Parathyroid adenoma (tissue), 2 donors: ENCODE measurements around the gene TMBIM6.

ENCODE experiments used
- H2AFZ ChIP-seq: fragments of 300-600 bp; sonication (generic); one replicate; pipeline ENCODE4 v1.7.0; 2017; ENCODE audit warnings: antibody characterized with exemption, mild to moderate bottlenecking
- H3K27ac ChIP-seq: fragments of 300-600 bp; sonication (generic); one replicate; pipeline ENCODE4 v1.7.0; 2017
- H3K27me3 ChIP-seq: fragments of 300-600 bp; sonication (generic); one replicate; pipeline ENCODE4 v1.7.0; 2017; ENCODE audit warnings: low read length; ENCODE audit not compliant: control insufficient read depth, insufficient read depth
- H3K36me3 ChIP-seq: fragments of 300-600 bp; sonication (generic); one replicate; pipeline ENCODE4 v1.7.0; 2017; ENCODE audit warnings: low read length; ENCODE audit not compliant: control insufficient read depth, insufficient read depth
- H3K4me1 ChIP-seq: fragments of 300-600 bp; sonication (generic); one replicate; pipeline ENCODE4 v1.7.0; 2017; ENCODE audit warnings: control low read depth
- H3K4me2 ChIP-seq: fragments of 300-600 bp; sonication (generic); one replicate; pipeline ENCODE4 v1.7.0; 2017; ENCODE audit warnings: low read length
- H3K4me3 ChIP-seq: fragments of 300-600 bp; sonication (generic); one replicate; pipeline ENCODE4 v1.7.0; 2017; ENCODE audit warnings: low read depth, low read length
- H3K79me2 ChIP-seq: fragments of 300-600 bp; sonication (generic); one replicate; pipeline ENCODE4 v1.7.0; 2017; ENCODE audit warnings: control low read depth
- H3K9ac ChIP-seq: fragments of 300-600 bp; sonication (generic); one replicate; pipeline ENCODE4 v1.7.0; 2017; ENCODE audit warnings: mild to moderate bottlenecking
- H3K9me3 ChIP-seq: fragments of 300-600 bp; sonication (generic); one replicate; pipeline ENCODE4 v1.7.0; 2017; ENCODE audit warnings: low read length; ENCODE audit not compliant: control insufficient read depth
- TF ChIP-seq, protein P1 (sequence below): fragments of 300-600 bp; sonication (generic); IDR thresholded peaks from one replicate; pipeline ENCODE4 v1.7.0; 2017; ENCODE audit warnings: antibody characterized with exemption, mild to moderate bottlenecking
- donor health status: primary hyperparathyroidism.

Gene TMBIM6

DNA sequence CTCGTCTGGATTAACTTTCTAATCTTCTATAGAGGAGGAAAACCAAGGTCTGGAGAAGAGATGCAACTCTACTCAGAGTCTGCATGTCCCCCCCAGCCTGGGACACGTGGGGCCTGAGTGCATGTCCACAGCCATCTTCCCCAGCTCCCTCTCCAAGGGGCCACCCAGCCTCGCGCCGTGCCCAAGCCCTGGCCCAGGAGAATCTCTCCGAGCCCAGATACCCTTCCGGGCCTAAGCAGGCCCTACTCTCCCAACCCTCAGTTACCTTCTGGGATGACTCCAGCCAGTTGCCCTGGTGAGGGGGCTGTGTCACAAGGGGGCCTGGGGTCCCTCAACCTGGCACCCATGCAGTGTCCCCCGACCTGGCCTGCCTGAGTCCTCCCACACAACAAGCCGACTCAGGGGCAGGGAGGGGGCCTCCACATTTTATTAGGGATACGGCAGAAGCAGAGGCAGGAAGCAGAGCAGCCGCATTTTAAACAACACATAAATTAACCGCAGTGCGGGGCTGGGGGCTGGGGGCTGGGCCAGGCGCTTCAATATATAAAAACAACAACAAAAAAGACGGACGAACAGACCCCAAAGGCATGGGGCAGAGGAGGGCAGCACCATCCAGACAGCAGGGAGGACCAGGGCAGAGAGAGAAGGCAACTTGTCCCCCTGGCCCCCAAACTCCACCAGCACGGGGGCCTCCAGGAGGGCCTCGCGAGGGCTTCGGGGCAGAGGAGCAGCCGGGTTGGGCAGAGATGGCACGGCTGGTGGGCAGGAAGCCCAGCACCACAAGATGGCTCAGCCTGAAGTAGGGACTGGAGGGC, 49.6 kb downstream of the TMBIM6 start:
- no peaks in the 10 kb centered on the region for H3K79me2 ChIP-seq
- no peak overlapping the region for H3K4me3 ChIP-seq
- no peak overlapping the region for H2AFZ ChIP-seq
- H3K4me1 ChIP-seq = no peaks in the 10 kb centered on the region
- no peaks in the 10 kb centered on the region for H3K36me3 ChIP-seq
- TF ChIP-seq, protein P1, sequence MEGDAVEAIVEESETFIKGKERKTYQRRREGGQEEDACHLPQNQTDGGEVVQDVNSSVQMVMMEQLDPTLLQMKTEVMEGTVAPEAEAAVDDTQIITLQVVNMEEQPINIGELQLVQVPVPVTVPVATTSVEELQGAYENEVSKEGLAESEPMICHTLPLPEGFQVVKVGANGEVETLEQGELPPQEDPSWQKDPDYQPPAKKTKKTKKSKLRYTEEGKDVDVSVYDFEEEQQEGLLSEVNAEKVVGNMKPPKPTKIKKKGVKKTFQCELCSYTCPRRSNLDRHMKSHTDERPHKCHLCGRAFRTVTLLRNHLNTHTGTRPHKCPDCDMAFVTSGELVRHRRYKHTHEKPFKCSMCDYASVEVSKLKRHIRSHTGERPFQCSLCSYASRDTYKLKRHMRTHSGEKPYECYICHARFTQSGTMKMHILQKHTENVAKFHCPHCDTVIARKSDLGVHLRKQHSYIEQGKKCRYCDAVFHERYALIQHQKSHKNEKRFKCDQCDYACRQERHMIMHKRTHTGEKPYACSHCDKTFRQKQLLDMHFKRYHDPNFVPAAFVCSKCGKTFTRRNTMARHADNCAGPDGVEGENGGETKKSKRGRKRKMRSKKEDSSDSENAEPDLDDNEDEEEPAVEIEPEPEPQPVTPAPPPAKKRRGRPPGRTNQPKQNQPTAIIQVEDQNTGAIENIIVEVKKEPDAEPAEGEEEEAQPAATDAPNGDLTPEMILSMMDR = no peak
- H3K27me3 ChIP-seq = no peaks in the 10 kb centered on the region
- no peak overlapping the region for H3K27ac ChIP-seq
- H3K9me3 ChIP-seq = no peaks in the 10 kb centered on the region
- H3K4me2 ChIP-seq = no peak overlapping the region
- H3K9ac ChIP-seq = no peak overlapping the region

DNA sequence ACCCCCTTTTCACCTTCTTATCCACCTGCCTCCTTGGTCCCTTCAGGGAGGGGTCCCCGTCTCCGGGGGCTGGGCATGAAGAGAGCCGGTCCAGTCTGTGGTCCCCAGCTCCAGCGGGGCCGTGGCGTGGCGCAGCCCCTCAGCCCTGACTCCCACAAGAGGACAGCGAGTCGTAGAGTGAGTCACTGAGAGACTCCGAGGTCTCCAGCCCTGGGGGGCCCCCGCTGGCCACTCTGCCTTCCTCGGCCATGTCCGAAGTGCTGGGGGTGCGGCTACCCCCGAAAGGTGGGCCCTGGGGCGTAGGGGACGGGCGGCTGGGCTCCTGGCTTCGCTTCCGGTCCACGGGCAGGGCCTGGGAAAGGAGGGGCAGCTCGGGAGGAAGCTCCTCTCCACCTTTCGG, 50.3 kb downstream of the TMBIM6 start:
- Histone ChIP-seq H2AFZ (no peak overlapping the region), H3K4me2 (no peak overlapping the region), H3K9ac (no peak overlapping the region), H3K9me3 (no peaks in the 10 kb centered on the region), H3K27me3 (no peaks in the 10 kb centered on the region), H3K79me2 (no peaks in the 10 kb centered on the region), H3K4me3 (no peak overlapping the region), H3K27ac (no peak overlapping the region), H3K4me1 (no peaks in the 10 kb centered on the region), H3K36me3 (no peaks in the 10 kb centered on the region)
- TF ChIP-seq, protein P1 = no peak

DNA sequence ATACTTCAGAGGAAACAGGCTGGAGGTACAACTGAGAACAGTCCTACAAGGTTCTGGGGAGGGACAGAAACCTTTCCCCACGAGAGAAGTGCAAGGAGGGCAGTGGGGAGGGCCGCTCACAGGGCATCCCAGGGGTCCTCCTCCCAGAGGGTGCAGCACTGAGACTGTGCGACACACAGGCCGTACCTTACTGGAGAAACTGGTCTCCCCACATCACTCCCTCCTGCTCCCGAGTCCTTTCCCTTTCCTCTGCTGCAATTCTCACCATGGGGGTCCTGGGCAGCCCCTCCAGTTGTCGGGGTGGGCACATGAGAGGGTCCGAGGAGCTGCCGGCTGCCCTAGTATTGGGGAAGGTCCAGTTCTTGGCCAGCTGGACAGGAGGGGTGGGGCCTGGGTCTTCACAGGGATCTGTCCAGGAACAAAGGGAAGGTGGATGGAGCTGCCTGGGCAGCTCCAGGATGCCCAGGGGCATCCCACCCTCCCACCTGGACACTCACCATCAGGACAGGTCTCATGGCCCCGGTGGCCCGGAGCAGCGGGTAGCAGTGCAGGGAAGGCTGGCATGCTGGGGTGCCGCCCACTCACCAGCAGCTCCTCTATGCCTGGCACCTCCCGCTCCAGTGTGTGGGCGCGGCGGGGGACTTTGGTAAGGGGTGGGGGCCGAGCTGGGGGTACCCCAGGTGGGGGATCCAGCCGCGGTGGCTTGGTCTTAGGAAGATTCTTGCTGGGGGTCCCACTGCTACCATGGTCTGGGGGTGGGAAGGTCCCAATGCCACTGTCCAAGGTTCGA, 51.0 kb downstream of the TMBIM6 start:
- no peaks in the 10 kb centered on the region for H3K4me1 ChIP-seq

DNA sequence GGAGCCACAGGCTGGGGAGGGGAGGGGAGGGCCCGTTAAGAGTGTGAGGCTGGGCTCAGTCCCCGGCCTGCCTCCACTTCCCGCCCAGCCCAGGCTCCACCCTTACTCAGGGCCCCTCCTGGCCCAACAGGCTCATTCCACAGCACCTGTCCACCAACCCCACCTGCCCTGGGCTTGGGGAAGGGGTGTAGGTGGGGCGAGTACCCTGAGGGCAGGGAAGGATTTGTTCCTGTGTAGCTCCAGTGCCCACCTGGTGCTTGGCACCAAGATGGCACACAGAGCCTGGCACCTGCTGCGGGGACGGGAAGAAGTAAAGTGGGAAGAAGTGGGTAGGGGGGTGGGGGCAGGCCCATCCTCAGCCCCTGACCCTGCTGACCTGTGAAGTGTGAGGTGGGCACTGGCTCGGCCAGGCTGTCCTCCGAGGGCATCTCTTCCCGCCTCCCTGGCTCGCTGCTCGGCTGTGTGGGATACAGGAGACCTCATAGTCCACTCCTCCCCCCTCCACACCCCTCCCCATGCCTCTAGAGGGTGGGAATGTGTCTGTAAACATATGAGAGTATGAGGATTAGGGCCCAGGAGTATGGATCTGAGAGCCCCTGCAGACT, 51.7 kb downstream of the TMBIM6 start:
- no peak overlapping the region for H3K4me3 ChIP-seq
- no peak overlapping the region for H3K9ac ChIP-seq
- TF ChIP-seq, protein P1 = no peak

More for the DNA sequence above, 51.0 kb downstream of the TMBIM6 start:
- no peak overlapping the region for H3K4me3 ChIP-seq
- H3K4me2 ChIP-seq = no peak overlapping the region
- H3K9me3 ChIP-seq = no peaks in the 10 kb centered on the region
- no peak overlapping the region for H3K27ac ChIP-seq
- no peaks in the 10 kb centered on the region for H3K36me3 ChIP-seq
- no peak overlapping the region for H3K9ac ChIP-seq
- TF ChIP-seq, protein P1 = no peak
- H2AFZ ChIP-seq = no peak overlapping the region
- H3K27me3 ChIP-seq = no peaks in the 10 kb centered on the region
- H3K79me2 ChIP-seq = no peaks in the 10 kb centered on the region

More for the DNA sequence above, 51.7 kb downstream of the TMBIM6 start:
- no peaks in the 10 kb centered on the region for H3K79me2 ChIP-seq
- no peaks in the 10 kb centered on the region for H3K36me3 ChIP-seq
- H3K4me1 ChIP-seq = no peaks in the 10 kb centered on the region
- H3K27ac ChIP-seq = no peak overlapping the region
- no peak overlapping the region for H2AFZ ChIP-seq
- no peaks in the 10 kb centered on the region for H3K27me3 ChIP-seq
- no peaks in the 10 kb centered on the region for H3K9me3 ChIP-seq
- H3K4me2 ChIP-seq = no peak overlapping the region
